ENCODE data around the gene SYT13.

SYT13 gene

GRCh38 chr11:45313171-45313865 lies 27.2 kb upstream of the SYT13 start:
- no peak for DNase-seq (ENCODE audit: low spot score)

GRCh38 chr11:45305874-45306623 lies 19.9 kb upstream of the SYT13 start:
- no peak for DNase-seq (ENCODE audit: low spot score)

GRCh38 chr11:45304992-45305335 lies 18.8 kb upstream of the SYT13 start:
- DNase-seq (ENCODE audit: low spot score) = no peak

- DNase-seq (ENCODE audit: low spot score) = no peak
Observed at GRCh38 chr11:45304111-45304991, 18.2 kb upstream of the SYT13 start.

GRCh38 chr11:45303316-45303715 lies 17.2 kb upstream of the SYT13 start:
- no peak for DNase-seq (ENCODE audit: low spot score)

- no peak for DNase-seq (ENCODE audit: low spot score)
Observed at GRCh38 chr11:45301537-45302246, 15.6 kb upstream of the SYT13 start.

GRCh38 chr11:45300715-45301114 lies 14.6 kb upstream of the SYT13 start:
- DNase-seq (ENCODE audit: low spot score) = no peak

GRCh38 chr11:45298718-45299117 lies 12.6 kb upstream of the SYT13 start:
- DNase-seq (ENCODE audit: low spot score) = no peak

- no peak for DNase-seq (ENCODE audit: low spot score)
Observed at GRCh38 chr11:45296075-45296474, 9.9 kb upstream of the SYT13 start.

- no peak for DNase-seq (ENCODE audit: low spot score)
Observed at GRCh38 chr11:45294499-45294898, 8.4 kb upstream of the SYT13 start.

GRCh38 chr11:45293566-45294192 lies 7.5 kb upstream of the SYT13 start:
- peak; percentile 67 for DNase-seq (ENCODE audit: low spot score)

GRCh38 chr11:45290586-45290985 lies 4.4 kb upstream of the SYT13 start:
- no peak for DNase-seq (ENCODE audit: low spot score)

- no peak for DNase-seq (ENCODE audit: low spot score)
Observed at GRCh38 chr11:45289369-45289768, 3.2 kb upstream of the SYT13 start.

GRCh38 chr11:45288339-45288738 lies 2.2 kb upstream of the SYT13 start:
- no peak for DNase-seq (ENCODE audit: low spot score)

GRCh38 chr11:45287316-45287903 lies 1.3 kb upstream of the SYT13 start:
- DNase-seq (ENCODE audit: low spot score) = no peak

- no peak for DNase-seq (ENCODE audit: low spot score)
Observed at GRCh38 chr11:45285250-45285828, 802 bp downstream of the SYT13 start.

- no peak for DNase-seq (ENCODE audit: low spot score)
Observed at GRCh38 chr11:45282081-45282480, 4.1 kb downstream of the SYT13 start.

GRCh38 chr11:45280449-45280848 lies 5.7 kb downstream of the SYT13 start:
- no peak for DNase-seq (ENCODE audit: low spot score)

GRCh38 chr11:45279645-45280044 lies 6.5 kb downstream of the SYT13 start:
- DNase-seq (ENCODE audit: low spot score) = no peak

- no peak for DNase-seq (ENCODE audit: low spot score)
Observed at GRCh38 chr11:45278714-45279113, 7.4 kb downstream of the SYT13 start.

Measured in SK-N-DZ (cell line).